ENCODE results near the gene LDLRAD3. TPM values are rescaled to one million over a fixed set of nuclear protein-coding genes. Genes with fewer than 3 reads are reported as not detected.

Gene LDLRAD3
- total RNA-seq, 1 donor from 2014 or later, result 18.2 TPM

GRCh38 chr11:35950082-35950481 lies 6.2 kb downstream of the LDLRAD3 start:
- Mint-ChIP-seq H3K9me3 (ENCODE audit: unreplicated experiment) (no peaks in the 10 kb centered on the region), H3K4me3 (ENCODE audit: unreplicated experiment) (no peak overlapping the region), H3K27ac (ENCODE audit: unreplicated experiment) (no peak overlapping the region), H3K27me3 (ENCODE audit: unreplicated experiment) (no peaks in the 10 kb centered on the region), H3K4me1 (ENCODE audit: unreplicated experiment) (peaks cover 16% of the 10 kb centered on the region), H3K36me3 (ENCODE audit: unreplicated experiment) (no peaks in the 10 kb centered on the region)
- DNase-seq (ENCODE audit: extremely low spot score, unreplicated experiment), result no peak
- TF ChIP-seq CTCF (IDR thresholded peaks at IDR 0.05), result no peak

- no peak for DNase-seq (ENCODE audit: extremely low spot score, unreplicated experiment)
- H3K36me3 Mint-ChIP-seq (ENCODE audit: unreplicated experiment), result no peaks in the 10 kb centered on the region
- TF ChIP-seq CTCF (IDR thresholded peaks at IDR 0.05), result no peak
- no peak overlapping the region for H3K27ac Mint-ChIP-seq (ENCODE audit: unreplicated experiment)
- no peak overlapping the region for H3K4me3 Mint-ChIP-seq (ENCODE audit: unreplicated experiment)
- H3K4me1 Mint-ChIP-seq (ENCODE audit: unreplicated experiment), result peaks cover 3% of the 10 kb centered on the region
- no peaks in the 10 kb centered on the region for H3K27me3 Mint-ChIP-seq (ENCODE audit: unreplicated experiment)
- no peaks in the 10 kb centered on the region for H3K9me3 Mint-ChIP-seq (ENCODE audit: unreplicated experiment)
Observed at GRCh38 chr11:35951680-35952079, 7.8 kb downstream of the LDLRAD3 start.

- no peak for DNase-seq (ENCODE audit: extremely low spot score, unreplicated experiment)
Observed at GRCh38 chr11:35953081-35953760, 9.4 kb downstream of the LDLRAD3 start.

GRCh38 chr11:35954205-35954604 lies 10.3 kb downstream of the LDLRAD3 start:
- Mint-ChIP-seq H3K27me3 (ENCODE audit: unreplicated experiment) (no peaks in the 10 kb centered on the region), H3K36me3 (ENCODE audit: unreplicated experiment) (no peaks in the 10 kb centered on the region), H3K4me1 (ENCODE audit: unreplicated experiment) (no peaks in the 10 kb centered on the region), H3K27ac (ENCODE audit: unreplicated experiment) (no peak overlapping the region), H3K4me3 (ENCODE audit: unreplicated experiment) (no peak overlapping the region), H3K9me3 (ENCODE audit: unreplicated experiment) (no peaks in the 10 kb centered on the region)
- DNase-seq (ENCODE audit: extremely low spot score, unreplicated experiment), result no peak
- TF ChIP-seq CTCF (IDR thresholded peaks at IDR 0.05), result no peak

More at GRCh38 chr11:35953081-35953760, 9.4 kb downstream of the LDLRAD3 start:
- H3K27ac Mint-ChIP-seq (ENCODE audit: unreplicated experiment), result no peak overlapping the region
- H3K9me3 Mint-ChIP-seq (ENCODE audit: unreplicated experiment), result no peaks in the 10 kb centered on the region
- H3K4me1 Mint-ChIP-seq (ENCODE audit: unreplicated experiment), result peaks cover 1% of the 10 kb centered on the region
- no peak for TF ChIP-seq CTCF (IDR thresholded peaks at IDR 0.05)
- no peaks in the 10 kb centered on the region for H3K36me3 Mint-ChIP-seq (ENCODE audit: unreplicated experiment)
- no peaks in the 10 kb centered on the region for H3K27me3 Mint-ChIP-seq (ENCODE audit: unreplicated experiment)
- H3K4me3 Mint-ChIP-seq (ENCODE audit: unreplicated experiment), result no peak overlapping the region

- no peaks in the 10 kb centered on the region for H3K4me1 Mint-ChIP-seq (ENCODE audit: unreplicated experiment)
- H3K27ac Mint-ChIP-seq (ENCODE audit: unreplicated experiment), result no peak overlapping the region
- no peak overlapping the region for H3K4me3 Mint-ChIP-seq (ENCODE audit: unreplicated experiment)
- no peaks in the 10 kb centered on the region for H3K36me3 Mint-ChIP-seq (ENCODE audit: unreplicated experiment)
- no peaks in the 10 kb centered on the region for H3K9me3 Mint-ChIP-seq (ENCODE audit: unreplicated experiment)
- TF ChIP-seq CTCF (IDR thresholded peaks at IDR 0.05), result no peak
- no peaks in the 10 kb centered on the region for H3K27me3 Mint-ChIP-seq (ENCODE audit: unreplicated experiment)
- no peak for DNase-seq (ENCODE audit: extremely low spot score, unreplicated experiment)
Observed at GRCh38 chr11:35955636-35956035, 11.8 kb downstream of the LDLRAD3 start.
